Right cardiac atrium (tissue), 5 donors: ENCODE results near the gene STX3. TPM values are rescaled to one million over a fixed set of nuclear protein-coding genes. Genes with fewer than 3 reads are reported as not detected.

ENCODE experiments used
- ATAC-seq, 2 donors: fragments of 200-7000 bp; cut with Tn5 transposase; one replicate each; pipeline versions ENCODE4 v1.8.0 to v1.9.1; 2020; ENCODE audit warnings: moderate library complexity in 2 of 2, mild to moderate bottlenecking in 1 of 2
- DNase-seq, 3 donors: peaks; one replicate each; pipeline ENCODE4 v3.0.0-alpha.2; 2020
- H3K27ac ChIP-seq: one replicate; pipeline ENCODE4 v1.5.1; 2013; ENCODE audit warnings: mild to moderate bottlenecking, low read length, control low read depth, moderate library complexity
- H3K27me3 ChIP-seq: one replicate; pipeline ENCODE4 v1.6.1; 2013; ENCODE audit not compliant: control insufficient read depth, insufficient read depth
- H3K4me1 ChIP-seq: one replicate; pipeline ENCODE4 v1.6.1; 2013; ENCODE audit warnings: low read length; ENCODE audit not compliant: control insufficient read depth, insufficient read depth
- H3K4me3 ChIP-seq: one replicate; pipeline ENCODE4 v1.5.1; 2013; ENCODE audit warnings: low read length, control low read depth
- H3K9me3 ChIP-seq: one replicate; pipeline ENCODE4 v1.6.1; 2013; ENCODE audit warnings: low read length; ENCODE audit not compliant: control insufficient read depth
- WGBS: extraction: QIAGEN DNeasy Blood & Tissue Kit; methylation state at CpG from one replicate; pipeline ENCODE4 v1.1.7; 2013; 5-methylcytosine and 5-hydroxymethylcytosine counted together
- intact Hi-C, 4 donors: fragments of 100-400 bp; cut with DNase I; formaldehyde crosslinking; loops; one replicate each; pipeline versions ENCODE4 v1.11.0 to v1.14.0; 2022 to 2023
- polyA plus RNA-seq: library from polyadenylated mRNA; stranded (reverse); fragments of 200-250 nt; gene quantifications from one replicate; pipeline ENCODE4 v1.2.3, GENCODE V29; 2013
- total RNA-seq, 4 donors: library from RNA; stranded (reverse); fragmentation: NEBNext Ultra II Directional; extraction: Animal tissue kit (Norgen Biotek cat#: 25700); gene quantifications; one replicate each; pipeline ENCODE4 v1.2.1, GENCODE V29; 2021
- donor health status: healthy with polysubstance abuse.
- donor health status: DM: no; HTN: yes; CAD: no.
- donor health status: DM: no; HTN: no; CAD: no.
- donor health status: DM: no; HTN: yes; CAD: no; lungs with severe emphysema.
- donor health status: DM: yes; HTN: yes; CAD: no.

Gene STX3
- total and polyA plus RNA-seq, 5 donors, result 7.1 to 12.0 (median 10.4) TPM

GRCh38 chr11:59758401-59759037, 3.3 kb downstream of the STX3 start:
- Histone ChIP-seq H3K4me3 (no peak overlapping the region), H3K27ac (no peak overlapping the region), H3K4me1 (peaks cover 6% of the 10 kb centered on the region), H3K27me3 (no peaks in the 10 kb centered on the region), H3K9me3 (no peaks in the 10 kb centered on the region)
- 77% methylated on average over 4 of the region's 4 CpGs for WGBS
- ATAC-seq, result no peak
- no peak for DNase-seq
- intact Hi-C loops, result no loop called here

GRCh38 chr11:59759900-59760299, 4.7 kb downstream of the STX3 start:
- H3K4me1 ChIP-seq, result peaks cover 6% of the 10 kb centered on the region
- no peak overlapping the region for H3K27ac ChIP-seq
- ATAC-seq, result no peak
- DNase-seq, result no peak
- intact Hi-C loops, result no loop called here
- no peak overlapping the region for H3K4me3 ChIP-seq
- WGBS, result 66% methylated on average over 4 of the region's 4 CpGs
- H3K9me3 ChIP-seq, result no peaks in the 10 kb centered on the region
- no peaks in the 10 kb centered on the region for H3K27me3 ChIP-seq

DNA sequence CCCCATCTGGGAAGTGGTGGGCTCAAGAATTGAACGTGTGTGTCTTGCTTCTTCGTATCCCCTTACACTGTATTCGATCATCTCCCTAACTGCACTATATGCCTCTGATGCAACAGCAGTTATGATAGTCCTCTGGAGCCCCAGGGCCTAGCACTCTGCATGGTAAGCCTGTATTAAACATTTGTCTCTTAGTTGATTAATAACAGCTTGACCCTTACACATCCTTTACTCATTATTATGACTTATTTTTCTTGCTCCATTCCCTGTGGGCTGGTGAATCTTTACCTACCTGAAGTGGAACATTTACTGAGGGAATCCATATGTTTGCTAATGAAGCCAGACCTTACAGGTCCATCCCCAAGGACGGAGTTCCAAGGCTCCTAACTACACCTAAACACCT, 5.6 kb downstream of the STX3 start:
- DNase-seq (no peak), ATAC-seq (no peak)
- no peak overlapping the region for H3K4me3 ChIP-seq
- no peaks in the 10 kb centered on the region for H3K27me3 ChIP-seq
- peaks cover 11% of the 10 kb centered on the region for H3K4me1 ChIP-seq
- no peaks in the 10 kb centered on the region for H3K9me3 ChIP-seq
- intact Hi-C loops, result no loop called here
- no peak overlapping the region for H3K27ac ChIP-seq
- WGBS, result 90% methylated on average over 4 of the region's 4 CpGs

DNA sequence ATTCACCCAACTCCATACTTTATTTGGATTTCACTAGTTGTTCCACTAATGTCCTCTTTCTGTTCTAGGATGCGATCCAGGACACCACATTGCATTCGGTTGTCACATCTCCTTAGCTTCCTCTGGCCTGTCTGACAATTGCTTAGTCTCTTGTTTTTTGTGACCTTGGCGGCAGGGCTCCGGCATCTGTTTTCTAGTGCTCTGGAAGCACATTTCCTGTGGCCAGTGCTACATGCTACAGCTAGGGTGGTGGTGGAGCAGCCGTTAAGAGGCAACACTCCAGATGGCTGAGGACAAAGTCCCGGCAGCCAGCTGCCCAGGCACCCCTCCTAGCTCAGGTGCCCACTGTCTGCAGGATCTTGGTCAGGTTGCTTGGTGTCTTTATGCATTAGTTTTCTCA, 6.8 kb downstream of the STX3 start:
- intact Hi-C loops, result no loop called here
- 60% methylated on average over 6 of the region's 6 CpGs for WGBS
- Histone ChIP-seq H3K27me3 (no peaks in the 10 kb centered on the region), H3K4me1 (peaks cover 11% of the 10 kb centered on the region), H3K27ac (peak overlapping the region; percentile 51), H3K4me3 (no peak overlapping the region), H3K9me3 (no peaks in the 10 kb centered on the region)
- peak in 1 of 2 donors; percentile 69 for ATAC-seq
- no peak for DNase-seq

- 83% methylated on average over 4 of the region's 4 CpGs for WGBS
- Histone ChIP-seq H3K4me3 (no peak overlapping the region), H3K4me1 (peaks cover 19% of the 10 kb centered on the region), H3K27me3 (no peaks in the 10 kb centered on the region), H3K27ac (no peak overlapping the region), H3K9me3 (no peaks in the 10 kb centered on the region)
- DNase-seq (no peak), ATAC-seq (no peak)
- intact Hi-C loops, result no loop called here
Observed at GRCh38 chr11:59765068-59765735, 10.0 kb downstream of the STX3 start.

GRCh38 chr11:59766542-59767224, 11.5 kb downstream of the STX3 start:
- WGBS, result 68% methylated on average over 6 of the region's 6 CpGs
- no peak for DNase-seq
- H3K27ac ChIP-seq, result peak overlapping the region; percentile 7
- peaks cover 25% of the 10 kb centered on the region for H3K4me1 ChIP-seq
- intact Hi-C loops, result no loop called here
- ATAC-seq, result peak; percentile 30 to 65
- H3K27me3 ChIP-seq, result no peaks in the 10 kb centered on the region
- H3K9me3 ChIP-seq, result no peaks in the 10 kb centered on the region
- H3K4me3 ChIP-seq, result no peak overlapping the region

DNA sequence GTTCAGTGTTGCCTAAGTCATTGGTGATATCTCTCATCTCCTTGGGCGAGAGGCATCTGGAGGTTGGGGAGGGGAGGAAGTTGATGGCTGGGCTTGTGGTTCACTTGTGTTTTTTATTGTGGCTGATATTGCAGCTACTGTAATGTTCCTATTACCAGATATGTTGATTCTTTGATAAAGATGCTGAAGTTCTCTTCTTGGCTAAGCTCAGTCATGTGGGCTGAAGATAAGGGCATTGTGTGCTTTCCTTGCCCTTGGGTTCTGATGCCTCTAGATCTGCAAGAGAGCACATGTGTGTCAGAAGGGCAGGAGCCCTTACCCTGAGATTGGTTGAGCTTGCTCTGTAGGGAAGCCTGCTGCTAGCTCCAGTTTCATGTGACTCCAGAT, 12.0 kb downstream of the STX3 start:
- DNase-seq, result no peak
- 51% methylated on average over 1 of the region's 1 CpG for WGBS
- H3K9me3 ChIP-seq, result no peaks in the 10 kb centered on the region
- H3K27ac ChIP-seq, result no peak overlapping the region
- intact Hi-C loops, result no loop called here
- no peak for ATAC-seq
- H3K4me1 ChIP-seq, result peaks cover 29% of the 10 kb centered on the region
- H3K4me3 ChIP-seq, result no peak overlapping the region
- H3K27me3 ChIP-seq, result no peaks in the 10 kb centered on the region

GRCh38 chr11:59769111-59769510, 13.9 kb downstream of the STX3 start:
- Histone ChIP-seq H3K4me3 (no peak overlapping the region), H3K27me3 (no peaks in the 10 kb centered on the region), H3K9me3 (no peaks in the 10 kb centered on the region), H3K27ac (no peak overlapping the region), H3K4me1 (peaks cover 29% of the 10 kb centered on the region)
- no peak for ATAC-seq
- DNase-seq, result no peak
- WGBS, result 71% methylated on average over 7 of the region's 7 CpGs
- intact Hi-C loops, result no loop called here

DNA sequence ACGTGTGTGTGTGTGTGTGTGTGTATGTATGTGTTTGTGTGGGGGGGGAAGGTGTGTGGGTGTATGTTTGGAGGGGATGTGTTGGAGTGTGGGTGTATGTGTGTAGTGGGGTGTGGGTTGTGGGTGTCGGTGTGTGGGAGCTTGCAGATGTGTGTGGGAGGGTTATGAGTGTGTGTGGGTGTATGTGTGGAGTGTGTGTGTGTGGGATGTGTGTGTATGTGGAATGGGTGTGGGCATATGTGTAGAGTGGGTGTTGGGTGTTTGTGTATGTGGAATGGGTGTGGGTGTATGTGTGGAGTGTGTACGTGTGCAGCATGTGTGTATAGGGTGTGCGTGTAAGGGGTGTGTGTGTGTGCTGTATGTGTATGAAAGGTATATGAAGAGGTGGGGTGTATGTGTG, 14.7 kb downstream of the STX3 start:
- no peak for DNase-seq
- H3K9me3 ChIP-seq, result no peaks in the 10 kb centered on the region
- ATAC-seq, result peak in 1 of 2 donors; percentile 8
- no peak overlapping the region for H3K4me3 ChIP-seq
- intact Hi-C loops, result no loop called here
- no peaks in the 10 kb centered on the region for H3K27me3 ChIP-seq
- H3K4me1 ChIP-seq, result peaks cover 29% of the 10 kb centered on the region
- H3K27ac ChIP-seq, result peak overlapping the region; percentile 21
- WGBS, result 91% methylated on average over 4 of the region's 4 CpGs

GRCh38 chr11:59770319-59770718, 15.1 kb downstream of the STX3 start:
- H3K27ac ChIP-seq, result no peak overlapping the region
- DNase-seq, result no peak
- 83% methylated on average over 3 of the region's 3 CpGs for WGBS
- no peak overlapping the region for H3K4me3 ChIP-seq
- H3K9me3 ChIP-seq, result no peaks in the 10 kb centered on the region
- peaks cover 26% of the 10 kb centered on the region for H3K4me1 ChIP-seq
- H3K27me3 ChIP-seq, result no peaks in the 10 kb centered on the region
- intact Hi-C loops, result no loop called here
- peak in 1 of 2 donors; percentile 22 for ATAC-seq

- H3K4me1 ChIP-seq, result peaks cover 25% of the 10 kb centered on the region
- H3K27me3 ChIP-seq, result no peaks in the 10 kb centered on the region
- ATAC-seq (no peak), DNase-seq (no peak)
- no peaks in the 10 kb centered on the region for H3K9me3 ChIP-seq
- H3K27ac ChIP-seq, result no peak overlapping the region
- intact Hi-C loops, result no loop called here
- H3K4me3 ChIP-seq, result no peak overlapping the region
- WGBS, result 94% methylated on average over 8 of the region's 8 CpGs
Observed at GRCh38 chr11:59770869-59771268, 15.7 kb downstream of the STX3 start.
